Measurements from ENCODE around the gene TBCC.
A peak's percentile ranks its signal among the peaks of the same experiment; 100 is the strongest.
"Not testable (repeated sequence)": the region's sequence is repeated elsewhere in the genome, so short reads cannot be mapped to it uniquely, and the experiment has no call there.

TBCC gene

DNA sequence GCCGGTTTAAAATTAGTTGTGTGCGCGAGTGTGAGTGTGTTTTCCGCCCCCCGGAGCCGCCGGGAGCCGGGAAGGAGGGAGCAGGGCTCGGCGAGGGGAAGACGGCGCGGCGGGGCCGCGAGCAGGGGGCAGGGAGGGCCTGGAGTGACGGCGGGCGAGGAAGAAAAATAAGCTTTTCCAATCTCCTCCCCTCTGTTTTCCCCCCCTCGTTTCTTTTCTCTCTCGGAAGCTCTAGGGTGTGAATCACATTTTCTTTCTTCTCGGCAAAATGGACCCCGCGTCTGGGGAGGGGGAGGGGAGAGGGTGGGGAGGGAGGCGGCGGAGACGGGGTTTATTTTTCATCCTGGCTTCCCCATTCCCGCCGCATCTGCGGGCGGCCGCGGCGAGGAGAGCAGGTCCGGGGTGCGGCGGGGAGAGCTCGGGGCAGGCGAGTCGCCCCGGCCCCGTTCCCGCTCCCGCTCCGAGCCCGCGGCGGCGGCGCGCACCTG lies 36.8 kb upstream of the TBCC start:
- H3K36me3 ChIP-seq (ENCODE audit: insufficient read depth, low read length): no peaks in the 10 kb centered on the region
- peak overlapping the region; percentile 100 for H3K9ac ChIP-seq (ENCODE audit: low read depth, low read length)
- no peaks in the 10 kb centered on the region for H3K27me3 ChIP-seq (ENCODE audit: control insufficient read depth, insufficient read depth, low read length)
- peak overlapping the region; percentile 96 for H3K4me3 ChIP-seq (ENCODE audit: low read length)
- H3K4me2 ChIP-seq (ENCODE audit: low read length): peak overlapping the region; percentile 80
- H3K4me1 ChIP-seq (ENCODE audit: control insufficient read depth, insufficient read depth, low read length): peaks cover 39% of the 10 kb centered on the region
- H3K9me3 ChIP-seq (replicated peaks; ENCODE audit: low read length): no peaks in the 10 kb centered on the region

DNA sequence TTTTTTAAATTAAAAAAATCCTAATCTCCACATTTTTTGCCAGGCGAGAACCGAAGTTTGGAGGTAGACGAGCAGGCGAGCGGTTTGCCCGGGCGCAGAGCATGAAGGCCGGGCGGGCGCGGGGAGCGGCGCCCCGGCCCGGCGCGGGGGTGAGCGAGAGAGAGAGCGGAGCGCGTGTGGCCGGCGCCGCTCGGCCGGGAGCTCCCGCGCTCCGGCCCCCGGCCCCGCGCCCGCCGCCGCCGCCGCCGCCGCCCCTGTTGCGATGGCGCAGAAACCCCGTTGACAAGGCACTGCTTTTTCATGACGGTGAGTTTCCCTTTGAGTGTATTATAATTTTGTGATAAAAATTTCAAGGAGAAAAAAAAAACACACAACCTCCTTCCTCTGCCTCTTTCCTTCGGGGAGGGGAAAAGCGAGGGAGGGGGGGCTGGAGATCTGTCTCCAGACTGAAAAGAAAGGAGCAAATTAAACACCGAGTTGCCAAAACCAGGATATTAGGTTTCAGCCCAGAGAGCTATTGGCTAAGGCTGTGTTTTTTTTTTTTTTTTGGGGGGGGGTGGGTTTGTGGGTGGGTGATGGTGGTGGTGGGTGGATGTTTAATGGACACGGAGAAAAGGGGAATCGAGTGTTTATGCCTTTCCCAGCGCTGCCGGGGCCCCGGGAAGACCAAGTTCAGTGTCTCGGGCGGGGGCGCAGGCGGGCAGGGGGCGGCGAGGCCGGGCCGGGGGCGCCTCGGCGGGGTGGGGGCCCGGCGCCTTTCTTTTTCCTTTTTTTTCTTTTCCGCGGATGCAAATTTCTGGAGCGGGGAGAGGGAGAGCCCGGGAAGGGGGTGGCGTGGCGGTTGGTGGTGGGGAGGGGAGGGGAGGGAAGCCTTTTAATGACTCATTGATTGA lies 36.1 kb upstream of the TBCC start, which contains the start of gene BICRAL:
TSS of gene BICRAL (plus strand) at position 257 of the 893 bp plus-strand sequence. CDS start 39,971 bp downstream, outside the sequence.
- Histone ChIP-seq H3K27me3 (ENCODE audit: control insufficient read depth, insufficient read depth, low read length) (no peaks in the 10 kb centered on the region), H3K9ac (ENCODE audit: low read depth, low read length) (peak within 1 kb of the TSS; percentile 100), H3K36me3 (ENCODE audit: insufficient read depth, low read length) (no peaks in the 10 kb centered on the region), H3K4me1 (ENCODE audit: control insufficient read depth, insufficient read depth, low read length) (peaks cover 42% of the 10 kb centered on the region), H3K4me2 (ENCODE audit: low read length) (peak within 1 kb of the TSS; percentile 80), H3K9me3 (replicated peaks; ENCODE audit: low read length) (no peaks in the 10 kb centered on the region), H3K4me3 (ENCODE audit: low read length) (peak within 1 kb of the TSS; percentile 96)

DNA sequence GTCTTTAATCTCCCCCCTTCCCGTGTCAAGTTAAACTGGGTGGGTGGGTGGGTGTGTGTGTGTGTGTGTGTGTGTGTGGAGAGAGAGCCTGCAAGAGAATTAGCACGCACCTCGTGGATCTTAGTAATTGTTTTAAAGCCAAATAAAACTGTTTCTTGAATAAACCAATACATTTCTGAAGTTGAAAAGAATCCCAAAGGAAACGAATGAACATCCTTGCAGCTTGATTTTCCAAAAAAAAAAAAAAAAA lies 35.6 kb upstream of the TBCC start:
- H3K4me2 ChIP-seq (ENCODE audit: low read length): peak overlapping the region; percentile 75
- peak overlapping the region; percentile 100 for H3K9ac ChIP-seq (ENCODE audit: low read depth, low read length)
- no peaks in the 10 kb centered on the region for H3K27me3 ChIP-seq (ENCODE audit: control insufficient read depth, insufficient read depth, low read length)
- peak overlapping the region; percentile 96 for H3K4me3 ChIP-seq (ENCODE audit: low read length)
- H3K9me3 ChIP-seq (replicated peaks; ENCODE audit: low read length): no peaks in the 10 kb centered on the region
- no peaks in the 10 kb centered on the region for H3K36me3 ChIP-seq (ENCODE audit: insufficient read depth, low read length)
- H3K4me1 ChIP-seq (ENCODE audit: control insufficient read depth, insufficient read depth, low read length): peaks cover 42% of the 10 kb centered on the region

- Histone ChIP-seq H3K27me3 (ENCODE audit: control insufficient read depth, insufficient read depth, low read length) (no peaks in the 10 kb centered on the region), H3K9ac (ENCODE audit: low read depth, low read length) (no peak overlapping the region), H3K9me3 (replicated peaks; ENCODE audit: low read length) (no peaks in the 10 kb centered on the region), H3K4me2 (ENCODE audit: low read length) (no peak overlapping the region), H3K4me1 (ENCODE audit: control insufficient read depth, insufficient read depth, low read length) (peaks cover 34% of the 10 kb centered on the region), H3K36me3 (ENCODE audit: insufficient read depth, low read length) (no peaks in the 10 kb centered on the region), H3K4me3 (ENCODE audit: low read length) (no peak overlapping the region)
Observed at GRCh38 chr6:42779521-42779920, 33.6 kb upstream of the TBCC start.

DNA sequence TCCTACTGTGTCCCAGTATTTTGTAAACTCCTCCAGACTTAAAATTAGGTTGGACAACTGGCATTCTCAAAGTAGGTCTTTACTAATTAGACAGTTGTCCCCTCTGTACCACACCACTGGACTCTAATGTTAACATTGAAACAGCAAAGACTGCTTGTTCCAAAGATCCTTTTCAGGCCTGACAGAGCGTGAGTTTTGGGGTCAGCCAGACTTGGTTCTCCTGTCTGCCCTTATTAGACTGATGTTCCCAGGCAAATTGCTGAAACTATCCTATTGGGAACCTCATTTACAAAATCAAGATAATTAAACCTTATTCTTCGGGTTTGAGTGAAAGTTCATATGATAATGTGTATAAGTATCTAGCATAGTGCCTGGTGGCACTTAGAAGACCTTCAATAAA lies 32.2 kb upstream of the TBCC start:
- H3K9me3 ChIP-seq (replicated peaks; ENCODE audit: low read length): no peaks in the 10 kb centered on the region
- H3K9ac ChIP-seq (ENCODE audit: low read depth, low read length): no peak overlapping the region

GRCh38 chr6:42777126-42777822 lies 31.4 kb upstream of the TBCC start:
- H3K4me1 ChIP-seq (ENCODE audit: control insufficient read depth, insufficient read depth, low read length): peaks cover 32% of the 10 kb centered on the region
- H3K4me2 ChIP-seq (ENCODE audit: low read length): peak overlapping the region; percentile 20
- no peaks in the 10 kb centered on the region for H3K9me3 ChIP-seq (replicated peaks; ENCODE audit: low read length)
- no peak overlapping the region for H3K9ac ChIP-seq (ENCODE audit: low read depth, low read length)
- H3K4me3 ChIP-seq (ENCODE audit: low read length): no peak overlapping the region
- H3K27me3 ChIP-seq (ENCODE audit: control insufficient read depth, insufficient read depth, low read length): no peaks in the 10 kb centered on the region
- no peaks in the 10 kb centered on the region for H3K36me3 ChIP-seq (ENCODE audit: insufficient read depth, low read length)

More for the DNA sequence above, 32.2 kb upstream of the TBCC start:
- Histone ChIP-seq H3K4me3 (ENCODE audit: low read length) (no peak overlapping the region), H3K4me2 (ENCODE audit: low read length) (no peak overlapping the region), H3K4me1 (ENCODE audit: control insufficient read depth, insufficient read depth, low read length) (peaks cover 32% of the 10 kb centered on the region), H3K36me3 (ENCODE audit: insufficient read depth, low read length) (no peaks in the 10 kb centered on the region), H3K27me3 (ENCODE audit: control insufficient read depth, insufficient read depth, low read length) (no peaks in the 10 kb centered on the region)

DNA sequence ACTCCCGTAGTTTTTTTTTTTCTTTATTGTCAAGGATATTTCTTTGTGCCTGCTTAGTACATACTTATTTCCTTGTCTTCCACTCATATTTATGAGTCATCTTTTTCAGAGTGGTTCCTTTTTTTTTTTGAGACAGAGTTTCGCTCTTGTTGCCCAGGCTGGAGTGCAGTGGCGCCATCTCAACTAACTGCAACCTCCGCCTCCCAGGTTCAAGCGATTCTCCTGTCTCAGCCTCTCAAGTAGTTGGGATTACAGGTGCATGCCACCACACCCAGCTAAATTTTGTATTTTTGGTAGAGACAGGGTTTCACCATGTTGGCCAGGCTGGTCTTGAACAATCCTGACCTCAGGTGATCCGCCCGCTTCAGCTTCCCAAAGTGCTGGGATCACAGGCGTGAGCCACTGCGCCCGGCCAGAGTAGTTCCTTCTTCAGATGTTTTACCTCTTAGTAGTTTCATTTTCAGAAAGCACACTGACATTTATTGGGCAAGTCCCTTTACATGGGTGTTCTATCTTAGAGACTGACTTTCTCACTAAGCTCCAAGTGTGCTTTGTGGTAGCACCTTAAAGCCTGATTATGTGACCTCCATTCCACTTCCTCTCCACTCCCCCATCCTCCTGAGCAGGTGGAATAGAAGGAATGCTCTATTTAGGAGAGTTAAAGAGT lies 29.1 kb upstream of the TBCC start:
- not testable (repeated sequence) for H3K4me2 ChIP-seq (ENCODE audit: low read length); H3K4me3 ChIP-seq (ENCODE audit: low read length); H3K36me3 ChIP-seq (ENCODE audit: insufficient read depth, low read length); H3K9ac ChIP-seq (ENCODE audit: low read depth, low read length); H3K27me3 ChIP-seq (ENCODE audit: control insufficient read depth, insufficient read depth, low read length); H3K9me3 ChIP-seq (replicated peaks; ENCODE audit: low read length)
- peaks cover 23% of the 10 kb centered on the region for H3K4me1 ChIP-seq (ENCODE audit: control insufficient read depth, insufficient read depth, low read length)

DNA sequence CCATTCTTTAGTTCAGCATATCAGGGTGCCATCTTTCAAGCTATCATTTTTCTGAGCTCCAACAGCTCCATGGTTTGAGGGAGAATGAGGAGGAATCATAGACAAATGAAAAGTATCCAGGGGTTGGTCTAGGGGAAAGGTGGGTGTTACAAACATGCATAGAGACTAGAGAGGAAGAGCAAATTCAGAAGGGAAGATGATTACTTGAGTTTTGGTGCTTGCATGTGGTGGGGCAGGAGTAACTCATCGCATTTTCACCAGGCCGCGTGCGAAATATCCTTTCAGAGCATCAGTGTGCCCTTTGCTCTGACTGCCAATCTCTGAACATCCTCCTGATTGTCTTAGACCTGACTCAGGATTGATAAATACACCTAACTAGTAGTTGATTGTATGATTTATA lies 28.3 kb upstream of the TBCC start:
- no peak overlapping the region for H3K4me3 ChIP-seq (ENCODE audit: low read length)
- H3K4me2 ChIP-seq (ENCODE audit: low read length): no peak overlapping the region
- H3K9ac ChIP-seq (ENCODE audit: low read depth, low read length): no peak overlapping the region
- H3K4me1 ChIP-seq (ENCODE audit: control insufficient read depth, insufficient read depth, low read length): peaks cover 20% of the 10 kb centered on the region
- H3K27me3 ChIP-seq (ENCODE audit: control insufficient read depth, insufficient read depth, low read length): no peaks in the 10 kb centered on the region
- H3K36me3 ChIP-seq (ENCODE audit: insufficient read depth, low read length): no peaks in the 10 kb centered on the region
- no peaks in the 10 kb centered on the region for H3K9me3 ChIP-seq (replicated peaks; ENCODE audit: low read length)

DNA sequence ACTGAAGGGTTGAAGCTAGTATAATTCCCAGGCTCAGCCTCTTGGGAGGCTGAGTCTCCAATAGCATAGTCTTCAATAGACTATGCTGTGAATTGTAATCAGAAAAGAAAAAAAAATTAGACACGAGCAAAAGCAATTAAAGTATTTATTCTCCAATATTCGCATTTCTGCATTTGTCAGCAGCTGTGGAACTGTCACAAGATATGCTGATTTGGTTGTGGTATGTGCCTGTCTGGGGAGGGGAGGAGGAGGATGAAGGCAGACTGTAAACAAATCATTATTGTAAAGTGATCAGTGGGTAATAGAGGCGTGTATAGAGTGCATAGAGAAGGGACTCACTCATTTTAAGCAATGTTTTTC lies 25.8 kb upstream of the TBCC start:
- H3K4me3 ChIP-seq (ENCODE audit: low read length): no peak overlapping the region
- peaks cover 3% of the 10 kb centered on the region for H3K4me1 ChIP-seq (ENCODE audit: control insufficient read depth, insufficient read depth, low read length)
- H3K9ac ChIP-seq (ENCODE audit: low read depth, low read length): no peak overlapping the region

DNA sequence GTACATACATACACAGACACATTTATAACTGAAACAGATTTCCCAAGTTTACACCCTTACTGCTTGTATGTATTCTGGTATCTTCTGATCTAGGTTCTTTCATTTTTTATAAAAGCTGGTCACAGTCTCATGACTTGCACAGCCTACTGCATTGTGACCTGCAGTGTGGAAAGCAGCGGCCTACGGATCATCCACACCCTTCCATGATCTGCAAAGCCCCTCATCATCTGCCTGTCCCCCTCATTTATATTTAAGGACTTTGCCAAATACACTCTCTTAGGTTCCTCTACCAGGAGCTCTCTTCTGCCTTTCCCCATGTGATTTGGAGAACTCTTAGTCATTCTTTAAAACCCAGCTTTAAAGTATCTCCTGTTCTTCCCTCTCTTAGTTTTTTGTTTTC lies 23.9 kb upstream of the TBCC start:
- Histone ChIP-seq H3K4me2 (ENCODE audit: low read length) (no peak overlapping the region), H3K9ac (ENCODE audit: low read depth, low read length) (no peak overlapping the region), H3K9me3 (replicated peaks; ENCODE audit: low read length) (no peaks in the 10 kb centered on the region), H3K36me3 (ENCODE audit: insufficient read depth, low read length) (no peaks in the 10 kb centered on the region), H3K4me3 (ENCODE audit: low read length) (no peak overlapping the region), H3K27me3 (ENCODE audit: control insufficient read depth, insufficient read depth, low read length) (no peaks in the 10 kb centered on the region), H3K4me1 (ENCODE audit: control insufficient read depth, insufficient read depth, low read length) (peaks cover 15% of the 10 kb centered on the region)

More for the DNA sequence above, 25.8 kb upstream of the TBCC start:
- Histone ChIP-seq H3K36me3 (ENCODE audit: insufficient read depth, low read length) (no peaks in the 10 kb centered on the region), H3K9me3 (replicated peaks; ENCODE audit: low read length) (no peaks in the 10 kb centered on the region), H3K4me2 (ENCODE audit: low read length) (no peak overlapping the region), H3K27me3 (ENCODE audit: control insufficient read depth, insufficient read depth, low read length) (no peaks in the 10 kb centered on the region)

GRCh38 chr6:42769051-42769450 lies 23.1 kb upstream of the TBCC start:
- Histone ChIP-seq H3K4me2 (ENCODE audit: low read length) (no peak overlapping the region), H3K9ac (ENCODE audit: low read depth, low read length) (no peak overlapping the region), H3K4me1 (ENCODE audit: control insufficient read depth, insufficient read depth, low read length) (peaks cover 12% of the 10 kb centered on the region), H3K9me3 (replicated peaks; ENCODE audit: low read length) (no peaks in the 10 kb centered on the region), H3K27me3 (ENCODE audit: control insufficient read depth, insufficient read depth, low read length) (no peaks in the 10 kb centered on the region), H3K36me3 (ENCODE audit: insufficient read depth, low read length) (no peaks in the 10 kb centered on the region), H3K4me3 (ENCODE audit: low read length) (no peak overlapping the region)

All from skeletal muscle satellite cell (primary cell).